ENCODE data around the gene LYZL1.

Gene LYZL1

DNA sequence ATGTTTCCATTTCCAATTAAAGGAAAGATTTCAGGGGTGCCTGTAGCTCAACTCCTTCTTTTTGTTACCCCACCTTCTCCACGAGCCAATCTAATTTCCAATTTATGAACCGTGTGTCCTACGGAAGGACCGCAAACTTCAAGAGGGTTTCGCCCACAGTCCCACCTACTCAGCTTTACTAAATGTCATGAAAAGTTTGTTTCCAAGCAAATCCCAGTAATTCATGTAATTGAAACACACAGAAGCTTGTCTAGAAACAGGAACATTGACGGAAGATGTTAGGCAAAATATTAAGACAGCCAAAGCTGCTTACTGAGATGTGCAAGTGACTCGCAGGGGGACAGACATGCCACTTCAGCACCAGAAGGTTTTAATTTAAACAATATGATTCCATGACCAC lies 32.9 kb upstream of the LYZL1 start:
- ChIA-PET CTCF (interaction anchor here (0.9 to 1.8 kb wide), 3 partner anchors 12 to 17 kb away, joined by 4 to 7 read pairs (median 5); no protein-coding TSS in a partner anchor), POLR2A (no interaction called here)
- no peak for DNase-seq (ENCODE audit: extremely low spot score)
- TF ChIP-seq CTBP1 (IDR thresholded peaks at IDR 0.05; ENCODE audit: borderline replicate concordance) (no peak), SUZ12 (IDR thresholded peaks at IDR 0.05) (no peak), TARDBP (IDR thresholded peaks at IDR 0.05) (no peak), NFRKB (IDR thresholded peaks at IDR 0.05) (no peak), BHLHE40 (IDR thresholded peaks at IDR 0.05; ENCODE audit: borderline replicate concordance) (no peak), L3MBTL2 (conservative IDR thresholded peaks at IDR 0.05) (no peak), FOXA1 (IDR thresholded peaks at IDR 0.05) (no peak), ARNT (IDR thresholded peaks at IDR 0.05) (no peak), HDGF (IDR thresholded peaks at IDR 0.05; ENCODE audit: borderline replicate concordance) (no peak)

DNA sequence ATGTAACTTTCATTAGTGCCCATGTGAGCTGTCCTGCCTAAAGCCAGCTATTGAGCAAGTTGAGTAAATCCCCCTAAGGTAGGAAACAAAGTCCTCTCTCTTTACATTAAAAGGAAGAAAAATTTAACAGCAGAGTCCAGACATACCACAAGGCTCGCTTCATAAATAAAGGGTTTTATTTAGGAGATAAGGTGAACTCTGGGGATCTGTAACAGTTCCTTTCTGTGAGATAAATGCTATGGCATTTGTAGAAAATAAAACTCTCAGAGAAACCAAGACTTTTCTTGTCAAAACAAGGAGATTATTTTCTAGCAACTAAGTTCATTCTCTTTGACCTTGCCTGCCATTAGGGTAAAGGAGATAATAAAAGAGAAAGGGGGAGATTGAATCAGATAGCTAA lies 32.3 kb upstream of the LYZL1 start:
- TF ChIP-seq L3MBTL2 (conservative IDR thresholded peaks at IDR 0.05) (no peak), CTBP1 (IDR thresholded peaks at IDR 0.05; ENCODE audit: borderline replicate concordance) (no peak), ZNF384 (IDR thresholded peaks at IDR 0.05) (no peak), FOXM1 (IDR thresholded peaks at IDR 0.05; ENCODE audit: borderline replicate concordance) (no peak), SUZ12 (IDR thresholded peaks at IDR 0.05) (no peak), LEF1 (IDR thresholded peaks at IDR 0.05; ENCODE audit: borderline replicate concordance) (no peak), ELF4 (IDR thresholded peaks at IDR 0.05) (no peak), BHLHE40 (IDR thresholded peaks at IDR 0.05; ENCODE audit: borderline replicate concordance) (no peak), TARDBP (IDR thresholded peaks at IDR 0.05) (no peak), SP1 (IDR thresholded peaks at IDR 0.05) (no peak), NFRKB (IDR thresholded peaks at IDR 0.05) (no peak), FOXA1 (IDR thresholded peaks at IDR 0.05) (no peak), HDGF (IDR thresholded peaks at IDR 0.05; ENCODE audit: borderline replicate concordance) (no peak), FOXK2 (IDR thresholded peaks at IDR 0.05) (no peak), ARNT (IDR thresholded peaks at IDR 0.05) (no peak)
- TF ChIP-seq, protein P1, sequence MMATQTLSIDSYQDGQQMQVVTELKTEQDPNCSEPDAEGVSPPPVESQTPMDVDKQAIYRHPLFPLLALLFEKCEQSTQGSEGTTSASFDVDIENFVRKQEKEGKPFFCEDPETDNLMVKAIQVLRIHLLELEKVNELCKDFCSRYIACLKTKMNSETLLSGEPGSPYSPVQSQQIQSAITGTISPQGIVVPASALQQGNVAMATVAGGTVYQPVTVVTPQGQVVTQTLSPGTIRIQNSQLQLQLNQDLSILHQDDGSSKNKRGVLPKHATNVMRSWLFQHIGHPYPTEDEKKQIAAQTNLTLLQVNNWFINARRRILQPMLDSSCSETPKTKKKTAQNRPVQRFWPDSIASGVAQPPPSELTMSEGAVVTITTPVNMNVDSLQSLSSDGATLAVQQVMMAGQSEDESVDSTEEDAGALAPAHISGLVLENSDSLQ (IDR thresholded peaks at IDR 0.05), result no peak
- CTCF ChIA-PET, result interaction anchor here (0.6 to 1.8 kb wide), 4 partner anchors 13 to 130 kb away, joined by 4 to 7 read pairs (median 6); no protein-coding TSS in a partner anchor
- no peak for DNase-seq (ENCODE audit: extremely low spot score)
- POLR2A ChIA-PET, result interaction anchor here (1.1 kb wide), 1 partner anchor 114 kb away, joined by 3 read pairs; no protein-coding TSS in a partner anchor

DNA sequence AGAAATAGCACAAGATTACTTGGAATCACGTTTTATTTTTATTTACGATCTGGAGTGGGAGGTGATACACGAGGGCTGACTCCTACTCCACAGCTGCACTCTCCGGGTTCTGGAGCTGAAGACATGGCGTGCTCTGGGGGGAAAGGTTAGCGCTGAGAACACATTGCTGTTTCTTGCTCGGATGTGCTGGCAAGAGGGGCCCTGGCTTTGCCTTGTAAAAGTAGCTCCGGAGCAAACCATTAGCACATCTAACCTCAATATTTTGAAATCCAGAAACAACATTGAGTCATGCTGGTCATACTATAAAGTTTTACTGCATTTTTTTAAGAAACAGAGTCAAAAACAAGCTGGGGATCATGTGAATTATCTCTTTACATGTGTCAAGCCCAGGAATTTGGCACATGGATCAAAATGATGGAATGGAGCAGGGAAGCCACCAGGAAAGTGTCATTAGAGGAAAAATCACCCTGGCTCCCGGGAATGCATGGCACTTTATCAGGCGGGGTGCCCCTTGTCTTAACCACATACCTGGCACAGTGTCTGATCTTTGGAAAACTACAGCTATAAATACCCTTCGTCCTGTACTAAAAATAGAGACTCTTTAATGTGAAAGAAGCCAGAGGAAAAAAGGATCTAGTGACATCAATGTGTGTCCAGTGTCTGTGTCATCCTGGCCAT lies 31.6 kb upstream of the LYZL1 start:
- POLR2A ChIA-PET, result interaction anchor here (0.6 to 1.1 kb wide), 2 partner anchors 113 to 585 kb away, joined by 3 read pairs; no protein-coding TSS in a partner anchor

DNA sequence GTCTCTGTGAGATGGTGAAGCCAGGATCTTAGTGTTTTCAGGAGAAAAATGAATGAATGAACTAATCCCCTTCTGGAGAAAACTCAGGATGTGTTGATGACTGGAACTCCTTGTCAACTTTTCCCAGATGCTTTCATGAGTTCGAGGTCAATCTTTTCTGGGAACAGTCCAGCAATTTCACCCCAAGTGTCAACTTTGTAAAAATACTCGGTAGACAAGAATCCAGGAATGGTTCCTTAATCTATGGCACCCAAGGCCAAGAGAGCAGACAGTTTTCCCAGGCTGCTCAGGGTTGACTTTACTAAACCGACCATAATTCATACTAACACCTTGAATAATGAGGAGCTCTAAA lies 31.1 kb upstream of the LYZL1 start:
- POLR2A ChIA-PET, result interaction anchor here (1.1 kb wide), 1 partner anchor 112 kb away, joined by 3 read pairs; no protein-coding TSS in a partner anchor
- DNase-seq (ENCODE audit: extremely low spot score), result no peak
- TF ChIP-seq BHLHE40 (IDR thresholded peaks at IDR 0.05; ENCODE audit: borderline replicate concordance), result no peak
- TF ChIP-seq, protein P1 (IDR thresholded peaks at IDR 0.05), result no peak
- TF ChIP-seq LEF1 (IDR thresholded peaks at IDR 0.05; ENCODE audit: borderline replicate concordance), result no peak
- TF ChIP-seq SP1 (IDR thresholded peaks at IDR 0.05), result no peak
- no peak for TF ChIP-seq FOXA1 (IDR thresholded peaks at IDR 0.05)
- TF ChIP-seq HDGF (IDR thresholded peaks at IDR 0.05; ENCODE audit: borderline replicate concordance), result no peak
- no peak for TF ChIP-seq ELF4 (IDR thresholded peaks at IDR 0.05)
- TF ChIP-seq FOXK2 (IDR thresholded peaks at IDR 0.05), result no peak
- no peak for TF ChIP-seq ARNT (IDR thresholded peaks at IDR 0.05)
- no peak for TF ChIP-seq CTBP1 (IDR thresholded peaks at IDR 0.05; ENCODE audit: borderline replicate concordance)
- no peak for TF ChIP-seq ZNF384 (IDR thresholded peaks at IDR 0.05)
- TF ChIP-seq TARDBP (IDR thresholded peaks at IDR 0.05), result no peak
- CTCF ChIA-PET, result interaction anchor here (0.6 to 1.0 kb wide), 3 partner anchors 18 to 597 kb away, joined by 3 to 8 read pairs (median 4); no protein-coding TSS in a partner anchor

More for the DNA sequence above, 31.6 kb upstream of the LYZL1 start:
- DNase-seq (ENCODE audit: extremely low spot score), result no peak
- no peak for TF ChIP-seq SUZ12 (IDR thresholded peaks at IDR 0.05)
- TF ChIP-seq, protein P1 (IDR thresholded peaks at IDR 0.05), result peak; percentile 46
- TF ChIP-seq ARNT (IDR thresholded peaks at IDR 0.05), result no peak
- CTCF ChIA-PET, result interaction anchor here (0.6 to 1.8 kb wide), 3 partner anchors 14 to 129 kb away, joined by 4 to 7 read pairs (median 7); no protein-coding TSS in a partner anchor

DNA sequence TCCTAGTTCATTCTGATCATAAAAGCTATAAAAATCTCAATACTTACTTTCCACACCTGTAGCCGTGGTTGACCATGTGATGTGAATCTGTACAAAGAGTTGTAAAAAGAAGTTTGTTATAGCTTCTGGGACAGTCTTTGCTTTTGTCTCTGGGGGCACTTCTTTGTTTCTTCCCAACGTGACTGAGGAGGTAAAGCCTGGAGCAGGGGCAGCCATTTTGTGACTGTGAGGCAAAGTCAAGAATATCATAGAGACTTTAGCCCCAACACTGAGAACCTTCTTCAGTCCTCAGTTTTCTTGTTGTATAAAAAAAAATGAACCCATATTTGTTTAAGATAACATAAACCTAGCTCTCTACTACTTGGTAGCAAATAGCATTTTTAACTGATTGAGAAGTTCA lies 29.4 kb upstream of the LYZL1 start:
- POLR2A ChIA-PET, result no interaction called here
- DNase-seq (ENCODE audit: extremely low spot score), result no peak
- TF ChIP-seq ZNF384 (IDR thresholded peaks at IDR 0.05) (no peak), FOXM1 (IDR thresholded peaks at IDR 0.05; ENCODE audit: borderline replicate concordance) (no peak), FOXK2 (IDR thresholded peaks at IDR 0.05) (no peak), NFRKB (IDR thresholded peaks at IDR 0.05) (no peak), SUZ12 (IDR thresholded peaks at IDR 0.05) (no peak), TARDBP (IDR thresholded peaks at IDR 0.05) (no peak), ARNT (IDR thresholded peaks at IDR 0.05) (no peak), FOXA1 (IDR thresholded peaks at IDR 0.05) (no peak), SP1 (IDR thresholded peaks at IDR 0.05) (no peak), CTBP1 (IDR thresholded peaks at IDR 0.05; ENCODE audit: borderline replicate concordance) (no peak), BHLHE40 (IDR thresholded peaks at IDR 0.05; ENCODE audit: borderline replicate concordance) (no peak)
- TF ChIP-seq, protein P1 (IDR thresholded peaks at IDR 0.05), result no peak
- CTCF ChIA-PET, result interaction anchor here (0.8 kb wide), 1 partner anchor 20 kb away, joined by 3 read pairs; no protein-coding TSS in a partner anchor
